ENCODE measurements around the gene SPTBN1. TPM values are rescaled to one million over a fixed set of nuclear protein-coding genes. Genes with fewer than 3 reads are reported as not detected.

SPTBN1 gene
- total and polyA plus RNA-seq, 3 donors from 2014 or later: 143 to 366 (median 278) TPM

- Histone ChIP-seq H3K27ac (no peak overlapping the region), H3K4me1 (peaks cover 39% of the 10 kb centered on the region), H3K36me3 (ENCODE audit: low read depth, missing control alignments) (no peaks in the 10 kb centered on the region), H3K4me3 (no peak overlapping the region), H3K27me3 (no peaks in the 10 kb centered on the region), H3K9me3 (no peaks in the 10 kb centered on the region)
- no peak for DNase-seq
- intact Hi-C loops (cut with DNase I; ENCODE audit: low total_unique reads): no loop called here
- TF ChIP-seq POLR2A (IDR thresholded peaks at IDR 0.05) (no peak), CTCF (IDR thresholded peaks at IDR 0.05) (no peak)
- 45 to 64% methylated on average over 3 of the region's 3 CpGs for WGBS, 2 donors
Measured at GRCh38 chr2:54555318-54555837, 99.3 kb downstream of the SPTBN1 start.

GRCh38 chr2:54556621-54557121, 100.5 kb downstream of the SPTBN1 start:
- peak overlapping the region; percentile 77 to 85 for H3K27ac ChIP-seq
- no peak for TF ChIP-seq CTCF (IDR thresholded peaks at IDR 0.05)
- TF ChIP-seq POLR2A (IDR thresholded peaks at IDR 0.05): no peak
- H3K4me1 ChIP-seq: peaks cover 48% of the 10 kb centered on the region
- no peak overlapping the region for H3K4me3 ChIP-seq
- 62 to 68% methylated on average over 2 of the region's 2 CpGs for WGBS, 2 donors
- DNase-seq: no peak
- intact Hi-C loops (cut with DNase I; ENCODE audit: low total_unique reads): no loop called here
- no peaks in the 10 kb centered on the region for H3K36me3 ChIP-seq (ENCODE audit: low read depth, missing control alignments)
- H3K27me3 ChIP-seq: no peaks in the 10 kb centered on the region
- no peaks in the 10 kb centered on the region for H3K9me3 ChIP-seq

GRCh38 chr2:54557211-54557600, 101.1 kb downstream of the SPTBN1 start:
- intact Hi-C loops (cut with DNase I; ENCODE audit: low total_unique reads): no loop called here
- 28 to 51% methylated on average over 1 of the region's 1 CpG for WGBS, 2 donors
- TF ChIP-seq POLR2A (IDR thresholded peaks at IDR 0.05): no peak
- no peak for TF ChIP-seq CTCF (IDR thresholded peaks at IDR 0.05)

GRCh38 chr2:54557601-54558187, 101.6 kb downstream of the SPTBN1 start:
- TF ChIP-seq POLR2A (IDR thresholded peaks at IDR 0.05) (no peak), CTCF (IDR thresholded peaks at IDR 0.05) (peak in 1 of 3 experiments; percentile 21)
- H3K27me3 ChIP-seq: no peaks in the 10 kb centered on the region
- WGBS, 2 donors: 5 to 14% methylated on average over 14 to 47 of the region's 48 CpGs
- H3K36me3 ChIP-seq (ENCODE audit: low read depth, missing control alignments): no peaks in the 10 kb centered on the region
- no peaks in the 10 kb centered on the region for H3K9me3 ChIP-seq
- peak; percentile 67 for DNase-seq
- H3K4me3 ChIP-seq: peak overlapping the region; percentile 49 to 61
- intact Hi-C loops (cut with DNase I; ENCODE audit: low total_unique reads): no loop called here
- H3K27ac ChIP-seq: peak overlapping the region; percentile 77 to 85
- H3K4me1 ChIP-seq: peaks cover 48% of the 10 kb centered on the region

More at GRCh38 chr2:54557211-54557600, 101.1 kb downstream of the SPTBN1 start:
- H3K4me3 ChIP-seq: peak overlapping the region; percentile 49 to 61
- no peak for DNase-seq
- H3K27me3 ChIP-seq: no peaks in the 10 kb centered on the region
- H3K36me3 ChIP-seq (ENCODE audit: low read depth, missing control alignments): no peaks in the 10 kb centered on the region
- peak overlapping the region; percentile 77 to 85 for H3K27ac ChIP-seq
- H3K4me1 ChIP-seq: peaks cover 48% of the 10 kb centered on the region
- no peaks in the 10 kb centered on the region for H3K9me3 ChIP-seq
